Keratinocyte (primary cell): ENCODE measurements around the gene TMEM18. TPM values are rescaled to one million over a fixed set of nuclear protein-coding genes. Genes with fewer than 3 reads are reported as not detected.

Experiments
- DNase-seq: peaks from one replicate; pipeline ENCODE4 v3.0.0-alpha.2; 2011; ENCODE audit warnings: low read depth, missing footprints, low spot score
- FAIRE-seq: peaks from 2 replicates; lab custom pipeline; 2011; peaks lifted over from hg19 to GRCh38; lab: Jason Lieb, UNC
- H2AFZ ChIP-seq: 2 replicates; pipeline ENCODE4 v1.6.0; 2012; ENCODE audit warnings: low read length, control low read depth, inconsistent platforms; ENCODE audit not compliant: control insufficient read depth
- H3K27ac ChIP-seq: 2 replicates; pipeline ENCODE4 v1.5.1; 2011; ENCODE audit warnings: low read length; ENCODE audit not compliant: control insufficient read depth, insufficient read depth
- H3K27me3 ChIP-seq: 3 replicates; pipeline ENCODE4 v1.6.0; 2011; ENCODE audit warnings: low read length; ENCODE audit not compliant: control insufficient read depth, insufficient read depth; ENCODE audit errors: extremely low read depth
- H3K36me3 ChIP-seq, 2 experiments: 2 replicates in 1 of 2; 3 replicates in 1 of 2; pipeline ENCODE4 v1.5.1; 2011; ENCODE audit warnings: low read length in 2 of 2, mild to moderate bottlenecking in 1 of 2; ENCODE audit not compliant: control insufficient read depth in 2 of 2, insufficient read depth in 2 of 2; ENCODE audit errors: extremely low read depth in 1 of 2
- H3K4me1 ChIP-seq: 3 replicates; pipeline ENCODE4 v1.5.1; 2011; ENCODE audit warnings: low read length; ENCODE audit not compliant: control insufficient read depth, insufficient read depth; ENCODE audit errors: extremely low read depth
- H3K4me2 ChIP-seq: 3 replicates; pipeline ENCODE4 v1.6.0; 2011; ENCODE audit warnings: low read depth, low read length; ENCODE audit not compliant: control insufficient read depth, insufficient read depth; ENCODE audit errors: extremely low read depth
- H3K4me3 ChIP-seq, 3 experiments: fragments of 200-600 bp in 1 of 3; sonication (generic) in 1 of 3; 2 replicates in 2 of 3; 3 replicates in 1 of 3; pipeline ENCODE4 v1.5.1; 2011 to 2016; ENCODE audit warnings: low read length in 3 of 3, mild to moderate bottlenecking in 3 of 3, control low read depth in 2 of 3, inconsistent platforms in 1 of 3, low read depth in 1 of 3, mixed read lengths in 1 of 3, mixed run types in 1 of 3, moderate library complexity in 1 of 3; ENCODE audit not compliant: control insufficient read depth in 2 of 3, insufficient read depth in 2 of 3; ENCODE audit errors: extremely low read depth in 1 of 3
- H3K79me2 ChIP-seq: 2 replicates; pipeline ENCODE4 v1.6.0; 2012; ENCODE audit warnings: low read length; ENCODE audit not compliant: control insufficient read depth, insufficient read depth
- H3K9ac ChIP-seq: 3 replicates; pipeline ENCODE4 v1.6.0; 2011; ENCODE audit warnings: low read length; ENCODE audit not compliant: control insufficient read depth, insufficient read depth; ENCODE audit errors: extremely low read depth
- H3K9me1 ChIP-seq: 3 replicates; pipeline ENCODE4 v1.6.0; 2011; ENCODE audit warnings: low read length; ENCODE audit not compliant: control insufficient read depth, insufficient read depth; ENCODE audit errors: extremely low read depth
- H3K9me3 ChIP-seq: 2 replicates; pipeline ENCODE4 v1.5.1; 2012; ENCODE audit warnings: low read depth, low read length; ENCODE audit not compliant: control insufficient read depth
- H4K20me1 ChIP-seq: 3 replicates; pipeline ENCODE4 v1.6.0; 2011; ENCODE audit warnings: low read length; ENCODE audit not compliant: control insufficient read depth, insufficient read depth; ENCODE audit errors: extremely low read depth
- EZH2 ChIP-seq: IDR thresholded peaks from one replicate; pipeline ENCODE4 v1.6.1; 2012; ENCODE audit warnings: inconsistent platforms, mild to moderate bottlenecking, low read length, moderate library complexity
- dilution Hi-C: fragments of 300-500 bp; cut with MboI; formaldehyde crosslinking; loops from one replicate; pipeline ENCODE4 v1.7.0; 2020; ENCODE audit warnings: low sequenced_read_pairs; ENCODE audit not compliant: extremely low pct_ligation_motif_present
- polyA plus RNA-seq, 5 experiments: library from polyadenylated mRNA; depleted of rRNA in 3 of 5; stranded (reverse) in 3 of 5; stranded (forward) in 1 of 5; unstranded in 1 of 5; fragments of >200 nt; gene quantifications; 1 replicate in 1 of 5; 2 replicates in 3 of 5; 3 replicates in 1 of 5; pipeline versions ENCODE4 v1.2.1 to v1.2.3, GENCODE V29; 2011 to 2012; ENCODE audit warnings: missing spikeins in 2 of 5, low read depth in 1 of 5, low replicate concordance in 1 of 5
- TF ChIP-seq, protein P1 (sequence below), 3 experiments: IDR thresholded peaks in 1 of 3; conservative IDR thresholded peaks in 1 of 3; optimal IDR thresholded peaks in 1 of 3; 2 replicates in 2 of 3; 3 replicates in 1 of 3; pipeline versions ENCODE3 to v1.5.1; 2011; ENCODE audit warnings: low read length in 3 of 3, mild to moderate bottlenecking in 3 of 3, moderate library complexity in 2 of 3, control low read depth in 1 of 3, inconsistent platforms in 1 of 3; ENCODE audit not compliant: insufficient read depth in 2 of 3; ENCODE audit errors: extremely low read depth in 1 of 3

Gene TMEM18
- polyA plus RNA-seq, 1 donor (not counting 4 experiments of a cell fraction or from before 2014, with no cell fraction given), result 27.7 TPM

DNA sequence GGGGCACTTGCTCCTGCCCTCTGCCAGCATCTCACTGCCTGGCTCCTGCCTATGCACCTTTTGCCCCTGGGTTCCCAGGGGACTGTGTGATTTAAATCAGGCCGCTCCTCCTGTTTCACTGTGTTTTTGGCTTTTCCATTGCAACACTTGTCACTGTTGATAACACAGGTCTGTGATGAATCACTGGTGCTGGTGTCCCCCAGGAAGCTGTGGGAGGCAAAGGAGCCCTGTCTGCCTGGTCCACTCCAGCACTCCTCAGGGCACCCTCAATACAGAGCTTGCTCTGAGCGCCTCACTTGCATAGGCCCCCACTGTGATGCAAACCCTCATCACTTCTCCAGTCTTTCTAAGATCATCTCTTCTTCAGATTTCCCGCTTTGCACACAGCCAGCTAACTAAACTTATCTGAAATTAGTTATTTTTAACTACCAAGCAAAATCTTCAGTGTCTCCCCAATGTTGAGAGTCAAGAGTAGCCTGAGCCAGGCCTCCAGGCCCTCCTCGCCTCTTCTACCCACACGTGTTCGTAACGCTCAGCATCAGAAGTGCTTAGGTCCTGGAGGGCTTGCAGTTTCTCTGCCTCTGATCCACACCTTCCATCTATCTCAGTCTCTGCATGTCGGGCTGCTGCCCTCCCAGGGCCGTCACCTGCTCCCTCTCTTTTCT, 2.8 kb downstream of the TMEM18 start:
- H3K4me2 ChIP-seq, result no peak overlapping the region
- TF ChIP-seq, protein P1, sequence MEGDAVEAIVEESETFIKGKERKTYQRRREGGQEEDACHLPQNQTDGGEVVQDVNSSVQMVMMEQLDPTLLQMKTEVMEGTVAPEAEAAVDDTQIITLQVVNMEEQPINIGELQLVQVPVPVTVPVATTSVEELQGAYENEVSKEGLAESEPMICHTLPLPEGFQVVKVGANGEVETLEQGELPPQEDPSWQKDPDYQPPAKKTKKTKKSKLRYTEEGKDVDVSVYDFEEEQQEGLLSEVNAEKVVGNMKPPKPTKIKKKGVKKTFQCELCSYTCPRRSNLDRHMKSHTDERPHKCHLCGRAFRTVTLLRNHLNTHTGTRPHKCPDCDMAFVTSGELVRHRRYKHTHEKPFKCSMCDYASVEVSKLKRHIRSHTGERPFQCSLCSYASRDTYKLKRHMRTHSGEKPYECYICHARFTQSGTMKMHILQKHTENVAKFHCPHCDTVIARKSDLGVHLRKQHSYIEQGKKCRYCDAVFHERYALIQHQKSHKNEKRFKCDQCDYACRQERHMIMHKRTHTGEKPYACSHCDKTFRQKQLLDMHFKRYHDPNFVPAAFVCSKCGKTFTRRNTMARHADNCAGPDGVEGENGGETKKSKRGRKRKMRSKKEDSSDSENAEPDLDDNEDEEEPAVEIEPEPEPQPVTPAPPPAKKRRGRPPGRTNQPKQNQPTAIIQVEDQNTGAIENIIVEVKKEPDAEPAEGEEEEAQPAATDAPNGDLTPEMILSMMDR (optimal IDR thresholded peaks at IDR 0.05 in 1 of 3, IDR thresholded peaks at IDR 0.05 in 1 of 3, conservative IDR thresholded peaks at IDR 0.05 in 1 of 3; ENCODE audit: extremely low read depth in 1 of 3, insufficient read depth in 2 of 3, low read length in 3 of 3), result no peak
- no peak for TF ChIP-seq EZH2
- no peak overlapping the region for H3K27ac ChIP-seq
- peaks cover 8 to 12% of the 10 kb centered on the region in 2 experiments for H3K36me3 ChIP-seq
- H3K4me1 ChIP-seq, result peaks cover 16% of the 10 kb centered on the region
- no peak overlapping the region for H2AFZ ChIP-seq
- no peaks in the 10 kb centered on the region for H3K9me3 ChIP-seq
- no peaks in the 10 kb centered on the region for H3K27me3 ChIP-seq
- H4K20me1 ChIP-seq, result peaks cover 3% of the 10 kb centered on the region
- H3K4me3 ChIP-seq, result no peak overlapping the region
- H3K9ac ChIP-seq, result no peak overlapping the region
- no peak for DNase-seq
- H3K79me2 ChIP-seq, result peaks cover 20% of the 10 kb centered on the region
- dilution Hi-C loops, result no loop called here
- no peak for FAIRE-seq
- no peaks in the 10 kb centered on the region for H3K9me1 ChIP-seq

- DNase-seq, result no peak
- Histone ChIP-seq H3K27me3 (no peaks in the 10 kb centered on the region), H4K20me1 (peaks cover 3% of the 10 kb centered on the region), H3K4me2 (no peak overlapping the region), H3K4me3 (no peak overlapping the region), H2AFZ (no peak overlapping the region), H3K79me2 (peaks cover 20% of the 10 kb centered on the region), H3K36me3 (peaks cover 10 to 15% of the 10 kb centered on the region in 2 experiments), H3K9ac (no peak overlapping the region), H3K9me3 (no peaks in the 10 kb centered on the region), H3K4me1 (peaks cover 16% of the 10 kb centered on the region), H3K9me1 (no peaks in the 10 kb centered on the region), H3K27ac (no peak overlapping the region)
- FAIRE-seq, result no peak
- dilution Hi-C loops, result no loop called here
- TF ChIP-seq EZH2, result no peak
- TF ChIP-seq, protein P1 (optimal IDR thresholded peaks at IDR 0.05 in 1 of 3, IDR thresholded peaks at IDR 0.05 in 1 of 3, conservative IDR thresholded peaks at IDR 0.05 in 1 of 3; ENCODE audit: extremely low read depth in 1 of 3, insufficient read depth in 2 of 3, low read length in 3 of 3), result no peak
Measured at GRCh38 chr2:673615-674320, 3.4 kb downstream of the TMEM18 start.
